Erythroblast (primary cell): ENCODE measurements around the gene N4BP2L2.

Experiments
- GATA1 ChIP-seq: IDR thresholded peaks from 2 replicates; pipeline ENCODE4 v1.6.1; 2011; ENCODE audit warnings: low read depth, mild to moderate bottlenecking, control low read depth, low read length, moderate library complexity
- POLR2A ChIP-seq: IDR thresholded peaks from 2 replicates; pipeline ENCODE4 v1.6.1; 2011; ENCODE audit warnings: mild to moderate bottlenecking, low read length

GRCh38 chr13:32408296-32409000, 130.1 kb downstream of the N4BP2L2 start:
- TF ChIP-seq POLR2A (no peak), GATA1 (no peak)
